ENCODE data around the gene TCERG1L.

Gene TCERG1L

GRCh38 chr10:131249238-131249954, 62.1 kb downstream of the TCERG1L start:
- Histone ChIP-seq H3K27me3 (replicated peaks in 2 of 5; ENCODE audit: control insufficient read depth in 4 of 5, insufficient read depth in 5 of 5, low read length in 4 of 5) (peaks cover 0 to 51% (median 6%) of the 10 kb centered on the region in 5 experiments), H3K4me1 (ENCODE audit: control extremely low read depth in 1 of 4, control insufficient read depth in 4 of 4, insufficient read depth in 4 of 4, low read length in 3 of 4) (no peaks in the 10 kb centered on the region), H3K4me3 (ENCODE audit: control insufficient read depth in 1 of 7, extremely low read depth in 1 of 7, insufficient read depth in 4 of 7, low read depth in 2 of 7, low read length in 6 of 7) (no peak overlapping the region), H3K27ac (ENCODE audit: insufficient read depth in 1 of 2, low read depth in 1 of 2, low read length in 2 of 2, poor library complexity in 1 of 2, severe bottlenecking in 2 of 2) (no peak overlapping the region), H3K9me3 (ENCODE audit: control extremely low read depth in 1 of 5, control insufficient read depth in 4 of 5, insufficient read depth in 2 of 5, low read depth in 1 of 5, low read length in 4 of 5) (no peaks in the 10 kb centered on the region), H3K36me3 (ENCODE audit: control insufficient read depth in 4 of 4, insufficient read depth in 4 of 4, low read length in 3 of 4) (no peaks in the 10 kb centered on the region)
- no peak for DNase-seq
- WGBS (ENCODE audit: insufficient coverage): 75% methylated on average over 15 of the region's 16 CpGs
- POLR2A ChIA-PET: no interaction called here
- CTCF ChIA-PET: no interaction called here

- WGBS (ENCODE audit: insufficient coverage): 96% methylated on average over 19 of the region's 20 CpGs
- Histone ChIP-seq H3K9me3 (ENCODE audit: control extremely low read depth in 1 of 5, control insufficient read depth in 4 of 5, insufficient read depth in 2 of 5, low read depth in 1 of 5, low read length in 4 of 5) (no peaks in the 10 kb centered on the region), H3K4me3 (ENCODE audit: control insufficient read depth in 1 of 7, extremely low read depth in 1 of 7, insufficient read depth in 4 of 7, low read depth in 2 of 7, low read length in 6 of 7) (no peak overlapping the region), H3K27ac (ENCODE audit: insufficient read depth in 1 of 2, low read depth in 1 of 2, low read length in 2 of 2, poor library complexity in 1 of 2, severe bottlenecking in 2 of 2) (no peak overlapping the region), H3K27me3 (replicated peaks in 2 of 5; ENCODE audit: control insufficient read depth in 4 of 5, insufficient read depth in 5 of 5, low read length in 4 of 5) (peaks cover 0 to 48% (median 6%) of the 10 kb centered on the region in 5 experiments), H3K4me1 (ENCODE audit: control extremely low read depth in 1 of 4, control insufficient read depth in 4 of 4, insufficient read depth in 4 of 4, low read length in 3 of 4) (no peaks in the 10 kb centered on the region), H3K36me3 (ENCODE audit: control insufficient read depth in 4 of 4, insufficient read depth in 4 of 4, low read length in 3 of 4) (no peaks in the 10 kb centered on the region)
- POLR2A ChIA-PET: no interaction called here
- DNase-seq: no peak
- CTCF ChIA-PET: no interaction called here
These were observed 63.0 kb downstream of the TCERG1L start for GRCh38 chr10:131248376-131249165.

- Histone ChIP-seq H3K9me3 (ENCODE audit: control extremely low read depth in 1 of 5, control insufficient read depth in 4 of 5, insufficient read depth in 2 of 5, low read depth in 1 of 5, low read length in 4 of 5) (no peaks in the 10 kb centered on the region), H3K36me3 (ENCODE audit: control insufficient read depth in 4 of 4, insufficient read depth in 4 of 4, low read length in 3 of 4) (no peaks in the 10 kb centered on the region), H3K27me3 (replicated peaks in 2 of 5; ENCODE audit: control insufficient read depth in 4 of 5, insufficient read depth in 5 of 5, low read length in 4 of 5) (peaks cover 0 to 48% (median 6%) of the 10 kb centered on the region in 5 experiments), H3K4me1 (ENCODE audit: control extremely low read depth in 1 of 4, control insufficient read depth in 4 of 4, insufficient read depth in 4 of 4, low read length in 3 of 4) (no peaks in the 10 kb centered on the region), H3K27ac (ENCODE audit: insufficient read depth in 1 of 2, low read depth in 1 of 2, low read length in 2 of 2, poor library complexity in 1 of 2, severe bottlenecking in 2 of 2) (no peak overlapping the region), H3K4me3 (ENCODE audit: control insufficient read depth in 1 of 7, extremely low read depth in 1 of 7, insufficient read depth in 4 of 7, low read depth in 2 of 7, low read length in 6 of 7) (no peak overlapping the region)
- DNase-seq: no peak
- ChIA-PET CTCF (no interaction called here), POLR2A (no interaction called here)
- 89% methylated on average over 3 of the region's 6 CpGs for WGBS (ENCODE audit: insufficient coverage)
These were observed 63.6 kb downstream of the TCERG1L start for GRCh38 chr10:131247873-131248272.

GRCh38 chr10:131246775-131247174, 64.7 kb downstream of the TCERG1L start:
- Histone ChIP-seq H3K27ac (ENCODE audit: insufficient read depth in 1 of 2, low read depth in 1 of 2, low read length in 2 of 2, poor library complexity in 1 of 2, severe bottlenecking in 2 of 2) (no peak overlapping the region), H3K36me3 (ENCODE audit: control insufficient read depth in 4 of 4, insufficient read depth in 4 of 4, low read length in 3 of 4) (no peaks in the 10 kb centered on the region), H3K9me3 (ENCODE audit: control extremely low read depth in 1 of 5, control insufficient read depth in 4 of 5, insufficient read depth in 2 of 5, low read depth in 1 of 5, low read length in 4 of 5) (no peaks in the 10 kb centered on the region), H3K4me3 (ENCODE audit: control insufficient read depth in 1 of 7, extremely low read depth in 1 of 7, insufficient read depth in 4 of 7, low read depth in 2 of 7, low read length in 6 of 7) (no peak overlapping the region), H3K27me3 (replicated peaks in 2 of 5; ENCODE audit: control insufficient read depth in 4 of 5, insufficient read depth in 5 of 5, low read length in 4 of 5) (peaks cover 0 to 41% (median 6%) of the 10 kb centered on the region in 5 experiments), H3K4me1 (ENCODE audit: control extremely low read depth in 1 of 4, control insufficient read depth in 4 of 4, insufficient read depth in 4 of 4, low read length in 3 of 4) (no peaks in the 10 kb centered on the region)
- CTCF ChIA-PET: no interaction called here
- no peak for DNase-seq
- 81% methylated on average over 6 of the region's 17 CpGs for WGBS (ENCODE audit: insufficient coverage)
- POLR2A ChIA-PET: no interaction called here

GRCh38 chr10:131246089-131246488, 65.4 kb downstream of the TCERG1L start:
- 84% methylated on average over 4 of the region's 4 CpGs for WGBS (ENCODE audit: insufficient coverage)
- CTCF ChIA-PET: interaction anchor here (0.5 to 1.0 kb wide), 2 partner anchors 9 to 52 kb away, joined by 3 to 4 read pairs; no protein-coding TSS in a partner anchor
- Histone ChIP-seq H3K4me3 (ENCODE audit: control insufficient read depth in 1 of 7, extremely low read depth in 1 of 7, insufficient read depth in 4 of 7, low read depth in 2 of 7, low read length in 6 of 7) (no peak overlapping the region), H3K4me1 (ENCODE audit: control extremely low read depth in 1 of 4, control insufficient read depth in 4 of 4, insufficient read depth in 4 of 4, low read length in 3 of 4) (no peaks in the 10 kb centered on the region), H3K27me3 (replicated peaks in 2 of 5; ENCODE audit: control insufficient read depth in 4 of 5, insufficient read depth in 5 of 5, low read length in 4 of 5) (peaks cover 0 to 40% (median 6%) of the 10 kb centered on the region in 5 experiments), H3K27ac (ENCODE audit: insufficient read depth in 1 of 2, low read depth in 1 of 2, low read length in 2 of 2, poor library complexity in 1 of 2, severe bottlenecking in 2 of 2) (no peak overlapping the region), H3K36me3 (ENCODE audit: control insufficient read depth in 4 of 4, insufficient read depth in 4 of 4, low read length in 3 of 4) (no peaks in the 10 kb centered on the region), H3K9me3 (ENCODE audit: control extremely low read depth in 1 of 5, control insufficient read depth in 4 of 5, insufficient read depth in 2 of 5, low read depth in 1 of 5, low read length in 4 of 5) (no peaks in the 10 kb centered on the region)
- POLR2A ChIA-PET: no interaction called here
- DNase-seq: no peak

GRCh38 chr10:131245475-131246059, 66.0 kb downstream of the TCERG1L start:
- H3K27me3 ChIP-seq (replicated peaks in 2 of 5; ENCODE audit: control insufficient read depth in 4 of 5, insufficient read depth in 5 of 5, low read length in 4 of 5): peaks cover 0 to 40% (median 2%) of the 10 kb centered on the region in 5 experiments
- CTCF ChIA-PET: interaction anchor here (1.0 kb wide), 1 partner anchor 10 kb away, joined by 3 read pairs; no protein-coding TSS in a partner anchor
- H3K4me1 ChIP-seq (ENCODE audit: control extremely low read depth in 1 of 4, control insufficient read depth in 4 of 4, insufficient read depth in 4 of 4, low read length in 3 of 4): no peaks in the 10 kb centered on the region
- DNase-seq: no peak
- 69% methylated on average over 22 of the region's 22 CpGs for WGBS (ENCODE audit: insufficient coverage)
- H3K4me3 ChIP-seq (ENCODE audit: control insufficient read depth in 1 of 7, extremely low read depth in 1 of 7, insufficient read depth in 4 of 7, low read depth in 2 of 7, low read length in 6 of 7): no peak overlapping the region
- no peak overlapping the region for H3K27ac ChIP-seq (ENCODE audit: insufficient read depth in 1 of 2, low read depth in 1 of 2, low read length in 2 of 2, poor library complexity in 1 of 2, severe bottlenecking in 2 of 2)
- H3K36me3 ChIP-seq (ENCODE audit: control insufficient read depth in 4 of 4, insufficient read depth in 4 of 4, low read length in 3 of 4): no peaks in the 10 kb centered on the region
- no peaks in the 10 kb centered on the region for H3K9me3 ChIP-seq (ENCODE audit: control extremely low read depth in 1 of 5, control insufficient read depth in 4 of 5, insufficient read depth in 2 of 5, low read depth in 1 of 5, low read length in 4 of 5)
- POLR2A ChIA-PET: no interaction called here

GRCh38 chr10:131244836-131245235, 66.7 kb downstream of the TCERG1L start:
- DNase-seq: no peak
- Histone ChIP-seq H3K4me1 (ENCODE audit: control extremely low read depth in 1 of 4, control insufficient read depth in 4 of 4, insufficient read depth in 4 of 4, low read length in 3 of 4) (no peaks in the 10 kb centered on the region), H3K36me3 (ENCODE audit: control insufficient read depth in 4 of 4, insufficient read depth in 4 of 4, low read length in 3 of 4) (no peaks in the 10 kb centered on the region), H3K4me3 (ENCODE audit: control insufficient read depth in 1 of 7, extremely low read depth in 1 of 7, insufficient read depth in 4 of 7, low read depth in 2 of 7, low read length in 6 of 7) (no peak overlapping the region), H3K27ac (ENCODE audit: insufficient read depth in 1 of 2, low read depth in 1 of 2, low read length in 2 of 2, poor library complexity in 1 of 2, severe bottlenecking in 2 of 2) (no peak overlapping the region), H3K27me3 (replicated peaks in 2 of 5; ENCODE audit: control insufficient read depth in 4 of 5, insufficient read depth in 5 of 5, low read length in 4 of 5) (peaks cover 0 to 37% (median 0%) of the 10 kb centered on the region in 5 experiments), H3K9me3 (ENCODE audit: control extremely low read depth in 1 of 5, control insufficient read depth in 4 of 5, insufficient read depth in 2 of 5, low read depth in 1 of 5, low read length in 4 of 5) (no peaks in the 10 kb centered on the region)
- WGBS (ENCODE audit: insufficient coverage): no CpG with 5 or more reads among the region's 1 CpG
- CTCF ChIA-PET: interaction anchor here (0.9 kb wide), 1 partner anchor 629 kb away, joined by 3 read pairs; no protein-coding TSS in a partner anchor
- POLR2A ChIA-PET: no interaction called here
